ENCODE data around the gene SEC16A.
"Not testable (repeated sequence)": the region's sequence is repeated elsewhere in the genome, so short reads cannot be mapped to it uniquely, and the experiment has no call there.

The SEC16A gene

GRCh38 chr9:136429075-136429628 lies 53.7 kb downstream of the SEC16A start:
- ChIA-PET POLR2A (no interaction called here), CTCF (no interaction called here)
- DNase-seq (ENCODE audit: extremely low spot score), result no peak
- TF ChIP-seq, protein P1, sequence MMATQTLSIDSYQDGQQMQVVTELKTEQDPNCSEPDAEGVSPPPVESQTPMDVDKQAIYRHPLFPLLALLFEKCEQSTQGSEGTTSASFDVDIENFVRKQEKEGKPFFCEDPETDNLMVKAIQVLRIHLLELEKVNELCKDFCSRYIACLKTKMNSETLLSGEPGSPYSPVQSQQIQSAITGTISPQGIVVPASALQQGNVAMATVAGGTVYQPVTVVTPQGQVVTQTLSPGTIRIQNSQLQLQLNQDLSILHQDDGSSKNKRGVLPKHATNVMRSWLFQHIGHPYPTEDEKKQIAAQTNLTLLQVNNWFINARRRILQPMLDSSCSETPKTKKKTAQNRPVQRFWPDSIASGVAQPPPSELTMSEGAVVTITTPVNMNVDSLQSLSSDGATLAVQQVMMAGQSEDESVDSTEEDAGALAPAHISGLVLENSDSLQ (IDR thresholded peaks at IDR 0.05), result no peak
- no peak for TF ChIP-seq FOXK2 (IDR thresholded peaks at IDR 0.05)
- no peak for TF ChIP-seq SP1 (IDR thresholded peaks at IDR 0.05)
- TF ChIP-seq FOXA1 (IDR thresholded peaks at IDR 0.05), result no peak
- TF ChIP-seq NFRKB (IDR thresholded peaks at IDR 0.05), result no peak
- no peak for TF ChIP-seq ELF4 (IDR thresholded peaks at IDR 0.05)
- no peak for TF ChIP-seq L3MBTL2 (conservative IDR thresholded peaks at IDR 0.05)
- TF ChIP-seq CTBP1 (IDR thresholded peaks at IDR 0.05; ENCODE audit: borderline replicate concordance), result no peak
- TF ChIP-seq FOXM1 (IDR thresholded peaks at IDR 0.05; ENCODE audit: borderline replicate concordance), result no peak
- TF ChIP-seq TARDBP (IDR thresholded peaks at IDR 0.05), result no peak
- TF ChIP-seq ZNF384 (IDR thresholded peaks at IDR 0.05), result no peak
- no peak for TF ChIP-seq ARNT (IDR thresholded peaks at IDR 0.05)
- no peak for TF ChIP-seq HDGF (IDR thresholded peaks at IDR 0.05; ENCODE audit: borderline replicate concordance)
- no peak for TF ChIP-seq SUZ12 (IDR thresholded peaks at IDR 0.05)

- POLR2A ChIA-PET, result no interaction called here
- TF ChIP-seq SUZ12 (IDR thresholded peaks at IDR 0.05) (no peak), BHLHE40 (IDR thresholded peaks at IDR 0.05; ENCODE audit: borderline replicate concordance) (no peak), HDGF (IDR thresholded peaks at IDR 0.05; ENCODE audit: borderline replicate concordance) (no peak), LEF1 (IDR thresholded peaks at IDR 0.05; ENCODE audit: borderline replicate concordance) (no peak), NFRKB (IDR thresholded peaks at IDR 0.05) (no peak), TARDBP (IDR thresholded peaks at IDR 0.05) (no peak), FOXK2 (IDR thresholded peaks at IDR 0.05) (no peak), ARNT (IDR thresholded peaks at IDR 0.05) (no peak), ELF4 (IDR thresholded peaks at IDR 0.05) (no peak), ZNF384 (IDR thresholded peaks at IDR 0.05) (no peak), SP1 (IDR thresholded peaks at IDR 0.05) (no peak), FOXM1 (IDR thresholded peaks at IDR 0.05; ENCODE audit: borderline replicate concordance) (no peak), L3MBTL2 (conservative IDR thresholded peaks at IDR 0.05) (no peak)
- no peak for DNase-seq (ENCODE audit: extremely low spot score)
- CTCF ChIA-PET, result no interaction called here
Observed at GRCh38 chr9:136426787-136427186, 56.1 kb downstream of the SEC16A start.

GRCh38 chr9:136425367-136425766 lies 57.5 kb downstream of the SEC16A start:
- CTCF ChIA-PET; DNase-seq (ENCODE audit: extremely low spot score); POLR2A ChIA-PET: not testable (repeated sequence)

DNA sequence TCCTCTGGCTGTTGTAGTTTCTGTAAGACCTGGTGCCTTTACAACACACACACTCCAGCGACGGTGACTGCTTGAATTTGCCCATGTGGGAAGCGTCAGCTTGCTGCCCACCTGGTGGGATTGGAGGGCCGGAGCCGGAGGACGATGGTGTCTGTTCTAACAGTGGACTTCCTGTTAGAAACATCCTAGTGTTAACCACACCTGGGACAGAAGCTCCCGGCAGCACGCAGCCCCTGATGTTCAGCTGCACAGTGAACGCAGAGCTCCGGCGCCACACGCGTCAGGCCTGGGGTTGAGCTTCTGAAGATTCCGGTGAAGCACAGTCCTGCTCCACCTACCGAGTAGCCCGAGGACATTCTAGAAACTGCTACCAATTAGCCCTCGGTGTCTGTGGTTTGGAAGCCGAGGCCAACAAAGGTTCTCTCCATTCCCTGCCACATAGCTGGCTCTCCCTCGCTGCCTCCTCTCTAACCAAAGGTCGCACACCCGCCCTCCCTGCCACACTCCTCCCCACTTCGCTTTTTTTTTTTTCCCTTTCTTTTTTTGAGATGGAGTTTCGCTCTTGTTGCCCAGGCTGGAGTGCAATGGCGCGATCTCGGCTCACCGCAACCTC lies 58.0 kb downstream of the SEC16A start:
- TF ChIP-seq NFRKB (IDR thresholded peaks at IDR 0.05) (no peak), CTBP1 (IDR thresholded peaks at IDR 0.05; ENCODE audit: borderline replicate concordance) (no peak), L3MBTL2 (conservative IDR thresholded peaks at IDR 0.05) (no peak), ELF4 (IDR thresholded peaks at IDR 0.05) (no peak), FOXA1 (IDR thresholded peaks at IDR 0.05) (no peak), FOXM1 (IDR thresholded peaks at IDR 0.05; ENCODE audit: borderline replicate concordance) (no peak), TARDBP (IDR thresholded peaks at IDR 0.05) (no peak), FOXK2 (IDR thresholded peaks at IDR 0.05) (no peak), BHLHE40 (IDR thresholded peaks at IDR 0.05; ENCODE audit: borderline replicate concordance) (no peak), ZNF384 (IDR thresholded peaks at IDR 0.05) (no peak), SUZ12 (IDR thresholded peaks at IDR 0.05) (no peak), SP1 (IDR thresholded peaks at IDR 0.05) (no peak), ARNT (IDR thresholded peaks at IDR 0.05) (no peak), LEF1 (IDR thresholded peaks at IDR 0.05; ENCODE audit: borderline replicate concordance) (no peak), HDGF (IDR thresholded peaks at IDR 0.05; ENCODE audit: borderline replicate concordance) (no peak)
- TF ChIP-seq, protein P1 (IDR thresholded peaks at IDR 0.05), result no peak
- ChIA-PET CTCF (no interaction called here), POLR2A (no interaction called here)
- no peak for DNase-seq (ENCODE audit: extremely low spot score)

DNA sequence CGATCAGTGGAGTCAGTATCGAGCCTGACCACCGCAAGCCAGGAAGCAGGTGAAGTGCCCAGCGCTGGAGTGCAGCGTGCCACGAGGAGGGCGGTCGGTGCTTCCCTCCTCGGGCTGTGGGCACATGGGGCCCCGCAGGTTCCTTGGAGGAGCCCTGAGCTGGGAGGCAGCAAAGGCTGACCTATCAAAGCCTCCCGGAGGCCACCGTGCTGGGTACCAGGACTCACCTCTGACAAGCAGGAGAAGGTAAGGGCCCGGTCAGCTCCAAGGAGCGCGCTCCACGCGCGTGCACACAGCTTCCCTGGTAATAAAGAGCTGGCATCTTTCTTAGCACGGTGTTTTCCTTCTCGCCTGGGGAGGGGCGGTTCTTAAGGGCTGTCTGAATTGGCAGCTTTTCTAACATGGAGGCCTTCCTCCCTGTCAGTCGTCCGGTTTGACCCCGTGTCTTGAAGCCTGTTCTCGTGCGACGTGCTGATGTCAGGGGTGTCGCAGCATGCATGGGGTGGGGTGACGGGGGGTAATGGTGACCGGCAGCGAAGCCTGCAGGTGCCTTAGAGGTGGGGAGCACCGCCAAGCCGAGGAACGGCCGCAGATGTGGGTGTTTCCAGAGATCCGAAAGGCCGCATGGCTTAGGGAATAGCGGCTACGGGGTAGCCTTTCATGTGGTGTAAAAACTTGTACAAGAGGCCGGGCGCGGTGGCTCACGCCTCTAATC lies 59.3 kb downstream of the SEC16A start:
- CTCF ChIA-PET, result no interaction called here
- TF ChIP-seq FOXA1 (IDR thresholded peaks at IDR 0.05) (no peak), FOXK2 (IDR thresholded peaks at IDR 0.05) (no peak), NFRKB (IDR thresholded peaks at IDR 0.05) (no peak), ZNF384 (IDR thresholded peaks at IDR 0.05) (no peak)
- POLR2A ChIA-PET, result interaction anchor here (1.4 kb wide), 1 partner anchor 13 kb away, joined by 3 read pairs; no protein-coding TSS in a partner anchor
- DNase-seq (ENCODE audit: extremely low spot score), result no peak

GRCh38 chr9:136422876-136423275 lies 60.0 kb downstream of the SEC16A start:
- TF ChIP-seq BHLHE40 (IDR thresholded peaks at IDR 0.05; ENCODE audit: borderline replicate concordance), result no peak
- no peak for TF ChIP-seq ZNF384 (IDR thresholded peaks at IDR 0.05)
- TF ChIP-seq ELF4 (IDR thresholded peaks at IDR 0.05), result no peak
- no peak for DNase-seq (ENCODE audit: extremely low spot score)
- POLR2A ChIA-PET, result interaction anchor here (1.4 kb wide), 1 partner anchor 12 kb away, joined by 3 read pairs; no protein-coding TSS in a partner anchor
- CTCF ChIA-PET, result no interaction called here

DNA sequence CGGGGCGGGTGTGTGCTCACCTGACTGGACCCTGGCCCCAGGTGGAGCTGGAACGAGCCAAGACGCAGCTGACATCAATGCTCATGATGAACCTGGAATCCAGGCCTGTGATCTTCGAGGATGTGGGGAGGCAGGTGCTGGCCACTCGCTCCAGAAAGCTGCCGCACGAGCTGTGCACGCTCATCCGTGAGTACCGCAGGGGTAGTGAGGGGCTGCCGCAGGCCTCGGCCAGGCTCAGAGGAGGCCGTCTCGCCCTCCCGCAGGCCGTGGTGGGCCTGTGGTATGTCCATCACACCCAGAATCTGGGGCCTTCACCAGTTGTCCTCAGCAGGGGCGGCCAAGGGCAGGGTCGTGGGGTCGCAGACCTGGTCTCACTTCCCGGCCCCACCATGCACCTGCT lies 61.0 kb downstream of the SEC16A start:
- ChIA-PET POLR2A (no interaction called here), CTCF (no interaction called here)
- no peak for DNase-seq (ENCODE audit: extremely low spot score)
- TF ChIP-seq FOXK2 (IDR thresholded peaks at IDR 0.05), result no peak
- TF ChIP-seq CTBP1 (IDR thresholded peaks at IDR 0.05; ENCODE audit: borderline replicate concordance), result no peak
- no peak for TF ChIP-seq NFRKB (IDR thresholded peaks at IDR 0.05)
- TF ChIP-seq ARNT (IDR thresholded peaks at IDR 0.05), result no peak
- TF ChIP-seq, protein P1 (IDR thresholded peaks at IDR 0.05), result no peak
- no peak for TF ChIP-seq FOXM1 (IDR thresholded peaks at IDR 0.05; ENCODE audit: borderline replicate concordance)
- no peak for TF ChIP-seq SP1 (IDR thresholded peaks at IDR 0.05)
- no peak for TF ChIP-seq BHLHE40 (IDR thresholded peaks at IDR 0.05; ENCODE audit: borderline replicate concordance)

All from HEK293T (cell line).